T-cell (primary cell): ENCODE data around the gene ERN1. TPM values are rescaled to one million over a fixed set of nuclear protein-coding genes. Genes with fewer than 3 reads are reported as not detected.

Experiments used
- ATAC-seq, 4 experiments: fragments of 200-7000 bp in 3 of 4; fragments of 150-1000 bp in 1 of 4; cut with Tn5 transposase; replicated peaks in 1 of 4; 1 replicate in 3 of 4; 2 replicates in 1 of 4; pipeline ENCODE4 v1.10.0; 2021; ENCODE audit warnings: moderate library complexity in 3 of 4, mild to moderate bottlenecking in 2 of 4, moderate number of reproducible peaks in 1 of 4
- CTCF ChIA-PET, 2 donors: fragments of 300-600 bp; sonication (Branson Sonifier 250); formaldehyde crosslinking; loops; one replicate each; lab custom pipeline; 2022; ENCODE audit warnings: antibody characterized with exemption in 2 of 2; lab: Charles Lee
- POLR2A ChIA-PET, 2 donors: fragments of 300-600 bp; sonication (Branson Sonifier 250); formaldehyde crosslinking; loops; one replicate each; lab custom pipeline; 2022; ENCODE audit warnings: antibody characterized with exemption in 2 of 2; lab: Charles Lee
- DNase-seq, 35 experiments: peaks; one replicate each; pipeline versions ENCODE4 v3.0.0 to v3.0.0-alpha.2; 2013 to 2023
- H3K27ac ChIP-seq: one replicate; pipeline ENCODE4 v1.5.1; 2013; ENCODE audit warnings: low read length
- H3K27me3 ChIP-seq, 2 experiments: replicated peaks in 1 of 2; 1 replicate in 1 of 2; 2 replicates in 1 of 2; pipeline versions ENCODE4 v1.6.1 to v1.7.0; 2013; ENCODE audit warnings: low read length in 1 of 2, mixed read lengths in 1 of 2; ENCODE audit not compliant: control insufficient read depth in 2 of 2, insufficient read depth in 2 of 2; ENCODE audit errors: extremely low read depth in 1 of 2
- H3K36me3 ChIP-seq, 2 donors: 1 replicate in 1 of 2; 2 replicates in 1 of 2; pipeline versions ENCODE4 v1.6.1 to v1.7.0; 2013; ENCODE audit warnings: low read length in 1 of 2; ENCODE audit not compliant: control insufficient read depth in 2 of 2, insufficient read depth in 1 of 2; ENCODE audit errors: extremely low read depth in 1 of 2
- H3K4me1 ChIP-seq, 2 experiments: 1 replicate in 1 of 2; 2 replicates in 1 of 2; pipeline versions ENCODE4 v1.6.1 to v1.7.0; 2013; ENCODE audit warnings: low read length in 2 of 2, mixed read lengths in 1 of 2; ENCODE audit not compliant: insufficient read depth in 2 of 2, control insufficient read depth in 1 of 2; ENCODE audit errors: extremely low read depth in 1 of 2
- H3K4me3 ChIP-seq, 2 donors: 1 replicate in 1 of 2; 2 replicates in 1 of 2; pipeline versions ENCODE4 v1.5.1 to v1.7.0; 2013; ENCODE audit warnings: mild to moderate bottlenecking in 2 of 2, low read length in 1 of 2, moderate library complexity in 1 of 2; ENCODE audit not compliant: control insufficient read depth in 1 of 2; ENCODE audit errors: extremely low read depth in 1 of 2
- H3K9me3 ChIP-seq: 2 replicates; pipeline ENCODE4 v1.7.0; 2013
- H3K27ac Mint-ChIP-seq, 2 donors: one replicate each; pipeline ENCODE4 v1.8.0; 2020 to 2021; ENCODE audit warnings: mild to moderate bottlenecking in 2 of 2, mixed read lengths in 2 of 2
- H3K27me3 Mint-ChIP-seq, 2 donors: one replicate each; pipeline ENCODE4 v1.8.0; 2021 to 2022; ENCODE audit warnings: mixed read lengths in 2 of 2
- H3K36me3 Mint-ChIP-seq: one replicate; pipeline ENCODE4 v1.8.0; 2021; ENCODE audit warnings: mixed read lengths
- H3K4me1 Mint-ChIP-seq, 3 donors: one replicate each; pipeline ENCODE4 v1.8.0; 2020 to 2022; ENCODE audit warnings: mixed read lengths in 3 of 3, mild to moderate bottlenecking in 1 of 3
- H3K4me3 Mint-ChIP-seq, 3 donors: one replicate each; pipeline ENCODE4 v1.8.0; 2020 to 2022; ENCODE audit warnings: mild to moderate bottlenecking in 3 of 3, mixed read lengths in 3 of 3, moderate library complexity in 3 of 3
- H3K9me3 Mint-ChIP-seq, 3 donors: one replicate each; pipeline ENCODE4 v1.8.0; 2020 to 2022; ENCODE audit warnings: mixed read lengths in 3 of 3
- WGBS: methylation state at CpG from one replicate; pipeline ENCODE4 v1.1.5; 2013; ENCODE audit warnings: missing lambda C conversion rate; ENCODE audit not compliant: insufficient coverage; 5-methylcytosine and 5-hydroxymethylcytosine counted together
- total RNA-seq, 35 experiments: library from RNA in 6 of 35; stranded (reverse) in 6 of 35; fragments of 120-200 nt in 1 of 35; gene quantifications; one replicate each; pipeline versions ENCODE4 v1.2.1 to v1.2.4 and lab custom pipeline; 2013 to 2026

Gene ERN1
- total RNA-seq, 5 donors from 2014 or later (not counting 1 experiment from before 2014, with no cell fraction given) = 71.2 to 146 (median 112) TPM

- Histone ChIP-seq H3K36me3 (peaks cover 10 to 34% of the 10 kb centered on the region in 2 donors), H3K27ac (no peak overlapping the region), H3K9me3 (no peaks in the 10 kb centered on the region), H3K4me1 (no peaks in the 10 kb centered on the region), H3K4me3 (no peak overlapping the region), H3K27me3 (no peaks in the 10 kb centered on the region)
- peaks cover 33% of the 10 kb centered on the region for H3K36me3 Mint-ChIP-seq
- ChIA-PET POLR2A (no interaction called here), CTCF (interaction anchor here in 1 of 2 donors (1.3 kb wide), 1 partner anchor 22 kb away, joined by 5 read pairs; no protein-coding TSS in a partner anchor)
- no peak for ATAC-seq
- no peak for DNase-seq
- no peaks in the 10 kb centered on the region for H3K27me3 Mint-ChIP-seq
- WGBS = 94% methylated on average over 5 of the region's 7 CpGs
- H3K9me3 Mint-ChIP-seq = no peaks in the 10 kb centered on the region
- H3K4me3 Mint-ChIP-seq = no peak overlapping the region
- no peaks in the 10 kb centered on the region for H3K4me1 Mint-ChIP-seq
- H3K27ac Mint-ChIP-seq = no peak overlapping the region
Observed at GRCh38 chr17:64155129-64155528, 25.2 kb upstream of the ERN1 start.

- DNase-seq (no peak), ATAC-seq (no peak)
- no peak overlapping the region for H3K4me3 Mint-ChIP-seq
- peaks cover 10 to 36% of the 10 kb centered on the region in 2 donors for H3K36me3 ChIP-seq
- no peaks in the 10 kb centered on the region for H3K27me3 ChIP-seq
- CTCF ChIA-PET = interaction anchor here in 1 of 2 donors (1.3 kb wide), 1 partner anchor 21 kb away, joined by 5 read pairs; no protein-coding TSS in a partner anchor
- no peaks in the 10 kb centered on the region for H3K9me3 Mint-ChIP-seq
- H3K36me3 Mint-ChIP-seq = peaks cover 33% of the 10 kb centered on the region
- H3K9me3 ChIP-seq = no peaks in the 10 kb centered on the region
- H3K4me1 ChIP-seq = no peaks in the 10 kb centered on the region
- no peaks in the 10 kb centered on the region for H3K4me1 Mint-ChIP-seq
- H3K27me3 Mint-ChIP-seq = no peaks in the 10 kb centered on the region
- 96% methylated on average over 7 of the region's 9 CpGs for WGBS
- H3K27ac Mint-ChIP-seq = no peak overlapping the region
- POLR2A ChIA-PET = no interaction called here
- no peak overlapping the region for H3K4me3 ChIP-seq
- H3K27ac ChIP-seq = no peak overlapping the region
Observed at GRCh38 chr17:64154717-64155116, 24.8 kb upstream of the ERN1 start.

GRCh38 chr17:64154313-64154695 is 24.4 kb upstream of the ERN1 start:
- no peaks in the 10 kb centered on the region for H3K4me1 ChIP-seq
- peaks cover 10 to 36% of the 10 kb centered on the region in 2 donors for H3K36me3 ChIP-seq
- Mint-ChIP-seq H3K27ac (no peak overlapping the region), H3K4me1 (no peaks in the 10 kb centered on the region), H3K36me3 (peaks cover 32% of the 10 kb centered on the region), H3K4me3 (no peak overlapping the region), H3K27me3 (no peaks in the 10 kb centered on the region), H3K9me3 (no peaks in the 10 kb centered on the region)
- DNase-seq = no peak
- H3K9me3 ChIP-seq = no peaks in the 10 kb centered on the region
- ATAC-seq = no peak
- POLR2A ChIA-PET = no interaction called here
- CTCF ChIA-PET = interaction anchor here in 1 of 2 donors (1.3 kb wide), 1 partner anchor 21 kb away, joined by 5 read pairs; no protein-coding TSS in a partner anchor
- no peaks in the 10 kb centered on the region for H3K27me3 ChIP-seq
- H3K4me3 ChIP-seq = no peak overlapping the region
- no peak overlapping the region for H3K27ac ChIP-seq
- no CpG with 5 or more reads among the region's 4 CpGs for WGBS

GRCh38 chr17:64153565-64154312 is 23.8 kb upstream of the ERN1 start:
- DNase-seq (no peak), ATAC-seq (no peak)
- peaks cover 0 to 2% (median under 1%) of the 10 kb centered on the region in 3 donors for H3K4me1 Mint-ChIP-seq
- H3K4me3 Mint-ChIP-seq = no peak overlapping the region
- no peak overlapping the region for H3K27ac ChIP-seq
- WGBS = no CpG with 5 or more reads among the region's 3 CpGs
- CTCF ChIA-PET = interaction anchor here in 1 of 2 donors (1.3 kb wide), 1 partner anchor 20 kb away, joined by 5 read pairs; no protein-coding TSS in a partner anchor
- H3K4me1 ChIP-seq = no peaks in the 10 kb centered on the region
- peaks cover 10 to 39% of the 10 kb centered on the region in 2 donors for H3K36me3 ChIP-seq
- no peaks in the 10 kb centered on the region for H3K27me3 ChIP-seq
- no peak overlapping the region for H3K4me3 ChIP-seq
- H3K27me3 Mint-ChIP-seq = no peaks in the 10 kb centered on the region
- POLR2A ChIA-PET = no interaction called here
- no peak overlapping the region for H3K27ac Mint-ChIP-seq
- no peaks in the 10 kb centered on the region for H3K9me3 Mint-ChIP-seq
- peaks cover 31% of the 10 kb centered on the region for H3K36me3 Mint-ChIP-seq
- no peaks in the 10 kb centered on the region for H3K9me3 ChIP-seq

- no peak overlapping the region for H3K27ac ChIP-seq
- no peaks in the 10 kb centered on the region for H3K27me3 ChIP-seq
- no peak overlapping the region for H3K27ac Mint-ChIP-seq
- peaks cover 10 to 45% of the 10 kb centered on the region in 2 donors for H3K36me3 ChIP-seq
- no peaks in the 10 kb centered on the region for H3K27me3 Mint-ChIP-seq
- H3K36me3 Mint-ChIP-seq = peaks cover 31% of the 10 kb centered on the region
- H3K4me1 Mint-ChIP-seq = peaks cover 8 to 12% (median 11%) of the 10 kb centered on the region in 3 donors
- ATAC-seq (no peak), DNase-seq (no peak)
- ChIA-PET POLR2A (interaction anchor here (0.6 to 0.7 kb wide), 2 partner anchors 15 to 74 kb away, joined by 3 read pairs; no protein-coding TSS in a partner anchor), CTCF (no interaction called here)
- H3K9me3 ChIP-seq = no peaks in the 10 kb centered on the region
- whole genome bisulfite sequencing = 100% methylated on average over 1 of the region's 7 CpGs
- H3K4me3 Mint-ChIP-seq = no peak overlapping the region
- no peak overlapping the region for H3K4me3 ChIP-seq
- H3K4me1 ChIP-seq = peaks cover 0 to 3% of the 10 kb centered on the region in 2 experiments
- H3K9me3 Mint-ChIP-seq = no peaks in the 10 kb centered on the region
Observed at GRCh38 chr17:64152428-64153125, 22.6 kb upstream of the ERN1 start.

GRCh38 chr17:64151016-64151368 is 21.0 kb upstream of the ERN1 start:
- Histone ChIP-seq H3K27me3 (no peaks in the 10 kb centered on the region), H3K4me1 (peaks cover 11 to 13% of the 10 kb centered on the region in 2 experiments), H3K9me3 (no peaks in the 10 kb centered on the region), H3K4me3 (no peak overlapping the region), H3K36me3 (peaks cover 10 to 45% of the 10 kb centered on the region in 2 donors), H3K27ac (no peak overlapping the region)
- no peak for ATAC-seq
- WGBS = no CpG with 5 or more reads among the region's 1 CpG
- no peaks in the 10 kb centered on the region for H3K9me3 Mint-ChIP-seq
- POLR2A ChIA-PET = no interaction called here
- CTCF ChIA-PET = interaction anchor here in 1 of 2 donors (2.6 kb wide), 1 partner anchor 17 kb away, joined by 11 read pairs; no protein-coding TSS in a partner anchor
- H3K27ac Mint-ChIP-seq = no peak overlapping the region
- no peaks in the 10 kb centered on the region for H3K27me3 Mint-ChIP-seq
- H3K36me3 Mint-ChIP-seq = peaks cover 31% of the 10 kb centered on the region
- H3K4me3 Mint-ChIP-seq = no peak overlapping the region
- DNase-seq = no peak
- peaks cover 19 to 24% (median 23%) of the 10 kb centered on the region in 3 donors for H3K4me1 Mint-ChIP-seq
